Nephron progenitor cell (in vitro differentiated cells): ENCODE measurements around the gene TREM1.

ENCODE experiments used
- DNase-seq: peaks from one replicate; pipeline ENCODE4 v3.0.0; 2021
- H3K27ac Mint-ChIP-seq: 2 replicates; pipeline ENCODE4 v1.8.0; 2021; ENCODE audit warnings: mild to moderate bottlenecking, moderate library complexity, mixed read lengths
- H3K27me3 Mint-ChIP-seq: 2 replicates; pipeline ENCODE4 v1.8.0; 2021; ENCODE audit warnings: mild to moderate bottlenecking, low read depth, mixed read lengths; ENCODE audit not compliant: poor library complexity
- H3K36me3 Mint-ChIP-seq: 2 replicates; pipeline ENCODE4 v1.8.0; 2021; ENCODE audit warnings: low read depth, mixed read lengths
- H3K4me1 Mint-ChIP-seq: 2 replicates; pipeline ENCODE4 v1.8.0; 2021; ENCODE audit warnings: mixed read lengths
- H3K4me3 Mint-ChIP-seq: 2 replicates; pipeline ENCODE4 v1.8.0; 2021; ENCODE audit warnings: mild to moderate bottlenecking, moderate library complexity, mixed read lengths
- H3K9me3 Mint-ChIP-seq: 2 replicates; pipeline ENCODE4 v1.8.0; 2021; ENCODE audit warnings: mild to moderate bottlenecking, moderate library complexity, mixed read lengths
- TF ChIP-seq, protein P1 (sequence below): fragments of 200-600 bp; sonication (generic); IDR thresholded peaks from 2 replicates; pipeline ENCODE4 v1.5.0; 2021; ENCODE audit warnings: antibody characterized with exemption

Gene TREM1

GRCh38 chr6:41262401-41262800 is 24.1 kb downstream of the TREM1 start:
- Mint-ChIP-seq H3K4me1 (peaks cover 19% of the 10 kb centered on the region), H3K9me3 (peaks cover 64% of the 10 kb centered on the region), H3K27ac (no peak overlapping the region), H3K4me3 (no peak overlapping the region), H3K36me3 (peaks cover 14% of the 10 kb centered on the region), H3K27me3 (peaks cover 26% of the 10 kb centered on the region)
- TF ChIP-seq, protein P1, sequence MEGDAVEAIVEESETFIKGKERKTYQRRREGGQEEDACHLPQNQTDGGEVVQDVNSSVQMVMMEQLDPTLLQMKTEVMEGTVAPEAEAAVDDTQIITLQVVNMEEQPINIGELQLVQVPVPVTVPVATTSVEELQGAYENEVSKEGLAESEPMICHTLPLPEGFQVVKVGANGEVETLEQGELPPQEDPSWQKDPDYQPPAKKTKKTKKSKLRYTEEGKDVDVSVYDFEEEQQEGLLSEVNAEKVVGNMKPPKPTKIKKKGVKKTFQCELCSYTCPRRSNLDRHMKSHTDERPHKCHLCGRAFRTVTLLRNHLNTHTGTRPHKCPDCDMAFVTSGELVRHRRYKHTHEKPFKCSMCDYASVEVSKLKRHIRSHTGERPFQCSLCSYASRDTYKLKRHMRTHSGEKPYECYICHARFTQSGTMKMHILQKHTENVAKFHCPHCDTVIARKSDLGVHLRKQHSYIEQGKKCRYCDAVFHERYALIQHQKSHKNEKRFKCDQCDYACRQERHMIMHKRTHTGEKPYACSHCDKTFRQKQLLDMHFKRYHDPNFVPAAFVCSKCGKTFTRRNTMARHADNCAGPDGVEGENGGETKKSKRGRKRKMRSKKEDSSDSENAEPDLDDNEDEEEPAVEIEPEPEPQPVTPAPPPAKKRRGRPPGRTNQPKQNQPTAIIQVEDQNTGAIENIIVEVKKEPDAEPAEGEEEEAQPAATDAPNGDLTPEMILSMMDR = no peak
- DNase-seq = no peak

GRCh38 chr6:41258196-41258493 is 28.3 kb downstream of the TREM1 start:
- peaks cover 14% of the 10 kb centered on the region for H3K36me3 Mint-ChIP-seq
- peaks cover 23% of the 10 kb centered on the region for H3K27me3 Mint-ChIP-seq
- H3K9me3 Mint-ChIP-seq = peaks cover 56% of the 10 kb centered on the region
- peak overlapping the region; percentile 25 for H3K4me3 Mint-ChIP-seq
- H3K27ac Mint-ChIP-seq = peak overlapping the region; percentile 96
- H3K4me1 Mint-ChIP-seq = peaks cover 44% of the 10 kb centered on the region
- TF ChIP-seq, protein P1 = no peak
- DNase-seq = no peak

GRCh38 chr6:41257369-41258195 is 28.9 kb downstream of the TREM1 start:
- Mint-ChIP-seq H3K4me1 (peaks cover 44% of the 10 kb centered on the region), H3K27me3 (peaks cover 24% of the 10 kb centered on the region), H3K36me3 (peaks cover 14% of the 10 kb centered on the region), H3K9me3 (peaks cover 52% of the 10 kb centered on the region), H3K27ac (peak overlapping the region; percentile 96), H3K4me3 (peak overlapping the region; percentile 21)
- no peak for DNase-seq
- TF ChIP-seq, protein P1 = no peak

GRCh38 chr6:41256383-41256782 is 30.1 kb downstream of the TREM1 start:
- H3K4me3 Mint-ChIP-seq = no peak overlapping the region
- peaks cover 44% of the 10 kb centered on the region for H3K4me1 Mint-ChIP-seq
- peaks cover 6% of the 10 kb centered on the region for H3K36me3 Mint-ChIP-seq
- peak overlapping the region; percentile 44 for H3K27ac Mint-ChIP-seq
- no peak for DNase-seq
- peaks cover 40% of the 10 kb centered on the region for H3K9me3 Mint-ChIP-seq
- H3K27me3 Mint-ChIP-seq = peaks cover 24% of the 10 kb centered on the region
- TF ChIP-seq, protein P1 = no peak

- Mint-ChIP-seq H3K27me3 (peaks cover 21% of the 10 kb centered on the region), H3K4me1 (peaks cover 44% of the 10 kb centered on the region), H3K9me3 (peaks cover 33% of the 10 kb centered on the region), H3K27ac (no peak overlapping the region), H3K36me3 (peaks cover 6% of the 10 kb centered on the region), H3K4me3 (no peak overlapping the region)
- TF ChIP-seq, protein P1 = no peak
- DNase-seq = no peak
Measured at GRCh38 chr6:41255638-41256246, 30.7 kb downstream of the TREM1 start.
